SW480 (cell line): ENCODE data around the gene FOXP1.

Experiments used
- DNase-seq: peaks from one replicate; pipeline ENCODE4 v3.0.0-alpha.2; 2016; ENCODE audit warnings: low spot score

Gene FOXP1

DNA sequence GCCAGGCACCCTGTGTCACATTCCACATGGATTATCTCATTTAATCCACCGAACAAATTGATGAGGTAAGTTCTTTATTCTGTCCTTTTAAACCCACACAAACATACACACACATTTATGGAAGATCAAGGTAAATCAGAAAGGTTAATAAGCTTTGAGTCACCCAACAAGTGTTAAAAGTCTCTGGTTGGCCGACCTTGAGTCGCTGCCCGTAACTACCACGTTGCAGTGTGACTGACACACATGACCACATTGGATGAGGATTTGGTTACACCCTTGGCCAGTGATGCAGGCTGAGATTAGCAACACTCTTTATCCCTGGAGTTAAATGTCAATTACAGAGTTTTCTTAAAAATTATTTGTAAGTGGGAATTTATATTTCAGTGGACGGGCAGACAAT is 19.2 kb downstream of the FOXP1 start:
- no peak for DNase-seq

DNA sequence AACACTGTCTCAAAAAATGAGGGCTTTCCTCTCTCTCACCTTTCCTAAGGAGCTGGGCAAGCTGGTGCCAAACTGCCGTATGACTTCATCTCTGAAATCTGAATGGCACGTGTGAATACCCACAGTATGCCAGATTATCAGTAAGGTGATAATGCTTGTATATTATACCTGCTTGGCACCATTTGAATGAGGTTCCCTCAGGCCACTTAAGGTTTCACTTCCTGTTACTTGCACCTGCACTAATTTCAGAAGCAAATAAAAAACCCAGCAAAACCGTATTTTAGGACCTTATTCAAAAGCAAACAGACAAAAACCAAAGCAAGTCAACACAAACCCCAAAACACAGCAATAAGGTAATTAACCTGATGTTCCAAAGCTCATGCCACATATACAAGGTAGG is 19.7 kb downstream of the FOXP1 start:
- no peak for DNase-seq

DNA sequence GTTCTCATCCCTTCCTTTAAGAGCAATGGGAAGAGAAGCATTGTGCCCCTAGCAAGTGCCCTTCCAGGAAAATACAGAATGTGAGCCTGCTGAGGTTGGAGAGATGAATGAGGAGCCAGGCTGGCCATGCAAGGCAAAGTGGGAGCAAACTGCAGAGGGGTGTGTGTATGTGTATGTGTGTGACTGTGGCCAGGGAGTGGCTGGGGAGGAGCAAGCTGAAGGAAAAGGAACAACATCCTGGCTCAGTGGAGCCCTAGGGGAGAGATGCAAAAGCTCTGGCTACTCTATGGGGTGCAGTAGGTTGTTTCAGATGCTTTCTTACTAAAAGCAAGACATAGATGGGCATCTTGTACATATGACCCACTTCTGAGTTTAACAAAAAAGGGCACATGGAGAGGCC is 20.6 kb downstream of the FOXP1 start:
- DNase-seq, result no peak

DNA sequence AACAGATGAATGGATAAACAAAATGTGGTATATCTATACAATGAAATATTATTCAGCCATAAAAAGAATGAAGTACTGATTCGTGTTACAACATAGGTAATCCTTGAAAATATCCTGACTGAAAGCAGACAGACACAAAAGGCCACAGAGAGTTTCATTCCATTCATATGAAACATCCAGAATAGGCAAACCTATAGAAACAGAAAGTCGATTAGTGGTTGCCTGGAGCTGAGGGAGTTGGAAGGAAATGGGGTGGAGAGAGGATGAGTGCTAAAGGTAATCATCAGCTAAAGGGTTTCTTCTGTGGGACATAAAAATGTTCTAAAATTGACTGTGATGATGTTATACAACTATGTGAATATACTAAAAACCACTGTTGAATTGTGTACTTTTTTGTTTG is 22.9 kb downstream of the FOXP1 start:
- no peak for DNase-seq

DNA sequence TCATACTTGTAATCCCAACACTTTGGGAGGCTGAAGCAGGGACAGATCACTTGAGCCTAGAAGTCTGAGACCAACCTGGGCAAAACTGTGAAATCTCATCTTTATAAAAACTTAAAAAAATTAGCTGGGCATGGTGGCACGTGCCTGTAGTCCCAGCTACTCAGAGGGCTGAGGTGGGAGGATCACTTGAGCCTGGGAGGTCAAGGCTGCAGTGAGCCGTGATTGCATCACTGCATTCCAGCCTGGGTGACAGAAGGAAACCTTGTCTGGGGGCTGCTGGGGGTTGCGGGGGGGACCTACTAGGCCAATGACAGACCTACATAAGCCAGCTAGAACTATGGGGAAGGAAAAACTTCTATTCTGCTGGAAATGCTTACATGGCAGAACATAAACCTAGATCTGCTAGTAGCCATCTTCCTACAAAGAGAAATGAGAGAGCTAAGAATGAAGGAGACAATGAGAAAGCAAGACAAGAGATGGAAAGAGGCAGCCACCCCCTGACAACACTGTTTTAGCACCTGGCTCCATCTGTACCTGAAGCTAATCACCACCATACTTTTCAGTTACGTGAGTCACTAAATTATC is 23.9 kb downstream of the FOXP1 start:
- DNase-seq, result no peak

DNA sequence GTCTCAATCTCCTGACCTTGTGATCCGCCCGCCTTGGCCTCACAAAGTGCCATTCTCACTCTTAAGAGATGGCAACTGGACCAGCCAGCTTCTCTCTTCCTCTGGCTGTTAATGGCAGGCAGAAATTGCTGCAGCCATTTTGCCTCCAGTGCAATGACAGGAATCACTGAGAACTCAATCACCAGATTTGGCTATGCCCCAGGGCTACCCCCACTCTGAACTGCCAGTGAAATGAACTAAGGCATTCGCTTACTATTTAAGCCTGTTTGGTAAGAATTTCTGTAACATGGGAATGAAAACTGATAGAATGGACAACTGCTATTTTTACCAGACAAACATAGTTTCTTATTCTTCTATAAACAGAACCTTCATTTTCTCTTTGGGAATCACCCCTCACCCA is 24.5 kb downstream of the FOXP1 start:
- no peak for DNase-seq

DNA sequence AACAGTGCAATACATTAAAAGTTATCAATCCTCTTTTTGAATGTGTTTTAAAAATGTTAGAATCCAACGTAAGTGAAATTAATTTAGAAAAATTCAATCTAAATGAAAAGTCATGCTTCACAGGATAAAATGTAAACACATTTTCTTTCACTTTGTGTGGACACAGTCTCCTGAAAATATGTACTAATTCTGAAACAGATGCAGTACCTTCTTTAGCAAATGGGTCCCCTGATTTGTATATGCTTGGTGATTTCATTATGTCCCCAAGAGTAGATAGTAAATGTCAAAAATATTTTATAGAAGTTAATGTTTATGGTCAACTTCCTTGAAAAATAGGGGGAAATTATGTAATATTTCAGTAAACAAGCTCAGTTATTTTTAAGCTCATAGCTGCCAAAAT is 28.9 kb downstream of the FOXP1 start:
- no peak for DNase-seq

DNA sequence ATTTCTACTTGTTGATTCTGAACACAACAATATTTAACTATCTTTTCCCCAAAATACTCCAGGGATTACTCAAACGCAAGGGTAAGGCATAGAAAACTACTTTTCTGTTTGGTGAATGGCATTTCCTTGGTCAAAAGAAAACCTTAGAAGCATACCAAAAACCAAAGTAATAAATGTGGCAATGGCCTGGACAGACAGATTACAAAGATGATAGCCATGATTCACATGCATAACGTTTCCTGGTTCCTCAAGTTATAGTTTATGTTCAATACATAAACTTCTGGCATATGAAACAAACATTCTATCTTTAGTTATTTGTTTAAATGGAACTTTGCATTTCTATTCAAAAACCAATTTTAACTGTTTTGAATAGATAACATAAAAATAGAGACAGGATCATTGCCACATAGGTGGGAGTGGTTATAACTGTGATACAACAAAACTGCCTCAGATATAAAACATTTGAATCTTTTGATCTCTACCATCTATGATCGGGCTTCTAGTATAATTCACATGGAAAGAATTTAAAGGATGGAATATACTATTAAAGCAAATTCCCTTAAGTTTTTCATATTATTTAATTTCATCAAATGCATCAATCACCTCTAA is 32.1 kb downstream of the FOXP1 start:
- DNase-seq, result no peak

DNA sequence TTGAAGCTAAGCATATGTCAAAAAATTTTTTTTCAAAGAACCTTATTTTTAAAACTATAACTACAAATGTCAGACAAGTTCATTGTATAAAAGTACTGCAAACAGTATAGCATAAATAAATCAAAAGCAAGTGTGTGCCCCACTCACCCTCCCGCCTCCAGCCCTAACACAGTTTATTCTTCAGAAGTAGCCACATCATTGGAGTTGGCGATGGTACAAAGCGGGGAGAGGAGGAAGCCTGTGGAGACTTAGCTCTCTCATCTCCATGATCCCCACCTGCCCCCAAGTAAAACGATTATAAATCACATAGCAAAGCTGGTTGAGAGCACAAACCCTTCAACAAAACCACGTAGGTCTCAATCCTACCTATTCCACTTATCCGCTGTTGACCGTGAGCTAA is 33.6 kb downstream of the FOXP1 start:
- no peak for DNase-seq

DNA sequence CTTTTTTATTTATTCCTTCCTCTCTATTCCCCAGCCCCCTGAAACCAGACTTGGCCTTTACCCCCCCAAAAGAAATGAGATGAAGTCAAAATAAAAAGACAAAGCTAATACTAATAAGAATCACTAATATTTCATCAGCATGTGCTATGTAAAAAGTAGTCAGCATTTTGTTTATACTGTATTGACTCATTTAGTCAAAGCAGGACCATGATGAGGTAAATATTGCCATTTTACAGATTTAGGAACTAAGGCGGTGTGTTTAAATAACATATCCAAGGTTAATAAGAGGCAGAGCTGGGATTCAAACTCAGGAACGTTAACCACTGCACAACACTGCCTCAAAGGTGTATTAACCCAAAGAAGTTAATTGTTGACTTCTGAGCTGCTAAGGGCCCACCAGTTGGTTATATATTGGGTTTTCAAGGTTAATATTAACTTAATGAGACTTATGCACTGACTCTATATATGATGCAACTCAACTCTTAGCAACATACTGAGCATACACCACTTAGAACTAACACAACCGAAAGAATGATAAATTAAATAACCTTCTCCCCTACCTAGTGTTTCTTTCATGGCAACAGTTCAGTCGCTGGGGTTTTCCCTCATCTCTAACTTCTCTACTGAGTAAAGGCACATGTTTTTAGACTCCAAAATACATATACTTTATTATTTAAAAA is 34.7 kb downstream of the FOXP1 start:
- DNase-seq, result no peak

DNA sequence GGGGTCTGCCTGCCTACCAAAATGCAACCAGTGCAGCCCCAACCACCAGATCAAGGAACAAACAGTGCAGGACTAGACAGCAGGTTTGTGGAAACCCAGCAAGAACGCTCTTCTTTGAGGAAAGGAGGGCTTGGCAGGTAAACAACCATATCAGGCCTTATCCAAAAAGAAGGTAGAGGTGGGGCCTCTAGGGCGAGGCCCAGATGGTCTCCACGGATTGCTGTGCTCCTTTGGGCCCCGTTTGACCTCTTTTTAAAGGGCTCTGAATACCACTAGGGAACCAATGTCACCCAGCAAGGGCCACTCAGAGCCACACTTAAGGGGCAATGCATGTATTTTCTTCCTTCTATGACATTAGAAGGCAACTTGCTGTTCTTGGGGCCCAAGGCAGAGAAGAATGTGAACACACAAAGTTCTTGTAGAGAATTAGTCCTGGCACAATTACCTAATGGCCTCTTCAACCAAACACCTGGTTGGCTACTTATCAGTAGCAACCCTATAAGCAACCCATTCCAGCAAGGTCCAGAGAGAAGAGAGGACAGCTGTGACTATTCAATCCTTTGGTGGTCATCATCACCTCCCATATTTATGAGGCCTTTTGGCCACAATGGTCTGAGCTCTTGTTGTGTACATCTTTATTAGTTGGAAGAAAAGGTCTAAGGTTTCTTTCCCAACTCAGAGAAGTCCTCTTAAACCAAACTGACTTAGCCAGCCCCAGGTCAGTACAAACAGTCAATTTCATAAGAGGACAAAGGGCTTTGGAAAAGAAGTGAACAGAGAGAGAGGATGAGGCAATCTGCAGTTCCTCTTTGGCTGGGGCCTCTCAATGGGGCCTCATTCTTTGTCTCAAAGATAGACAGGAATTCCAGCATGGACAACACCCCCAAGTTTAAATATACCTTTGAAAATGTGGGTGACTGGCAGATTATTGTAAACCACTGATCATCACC is 36.0 kb downstream of the FOXP1 start:
- DNase-seq, result no peak

DNA sequence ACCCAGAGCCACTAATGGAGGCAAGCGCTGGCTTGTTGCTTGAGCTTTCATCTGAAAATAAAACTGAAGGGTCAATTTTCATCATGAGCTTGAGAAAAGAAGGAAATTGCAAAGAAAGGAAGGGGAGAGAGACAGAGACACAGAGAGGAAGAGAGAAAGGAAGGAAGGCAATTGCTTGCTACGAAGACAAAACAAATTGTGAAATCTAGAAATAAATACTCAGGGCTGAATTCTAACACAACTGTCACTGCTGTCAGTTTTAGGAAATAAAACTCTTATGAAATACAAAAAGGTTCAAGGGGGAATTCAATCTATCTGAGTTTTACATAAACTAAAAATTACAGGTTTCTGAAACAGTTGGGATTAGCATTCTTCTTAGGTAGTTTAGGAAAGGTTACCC is 36.7 kb downstream of the FOXP1 start:
- no peak for DNase-seq

DNA sequence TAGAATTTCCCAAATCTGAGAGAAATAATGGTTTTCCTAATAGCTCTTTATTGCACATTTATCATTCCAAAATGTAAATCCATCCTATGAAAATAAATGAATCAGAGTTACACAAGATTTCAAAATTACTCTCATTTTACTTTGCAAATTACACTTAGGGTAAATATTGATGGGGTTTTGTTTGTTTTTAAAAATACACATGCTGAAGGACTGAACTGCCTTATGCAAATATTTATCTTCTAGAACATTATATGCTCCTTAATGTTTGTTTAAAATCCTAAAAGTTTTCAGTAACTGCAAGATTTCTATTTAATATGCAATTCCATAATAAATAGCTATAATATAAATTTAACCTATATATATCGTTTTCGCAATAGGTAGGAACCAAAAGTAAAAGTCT is 38.2 kb downstream of the FOXP1 start:
- DNase-seq, result no peak

DNA sequence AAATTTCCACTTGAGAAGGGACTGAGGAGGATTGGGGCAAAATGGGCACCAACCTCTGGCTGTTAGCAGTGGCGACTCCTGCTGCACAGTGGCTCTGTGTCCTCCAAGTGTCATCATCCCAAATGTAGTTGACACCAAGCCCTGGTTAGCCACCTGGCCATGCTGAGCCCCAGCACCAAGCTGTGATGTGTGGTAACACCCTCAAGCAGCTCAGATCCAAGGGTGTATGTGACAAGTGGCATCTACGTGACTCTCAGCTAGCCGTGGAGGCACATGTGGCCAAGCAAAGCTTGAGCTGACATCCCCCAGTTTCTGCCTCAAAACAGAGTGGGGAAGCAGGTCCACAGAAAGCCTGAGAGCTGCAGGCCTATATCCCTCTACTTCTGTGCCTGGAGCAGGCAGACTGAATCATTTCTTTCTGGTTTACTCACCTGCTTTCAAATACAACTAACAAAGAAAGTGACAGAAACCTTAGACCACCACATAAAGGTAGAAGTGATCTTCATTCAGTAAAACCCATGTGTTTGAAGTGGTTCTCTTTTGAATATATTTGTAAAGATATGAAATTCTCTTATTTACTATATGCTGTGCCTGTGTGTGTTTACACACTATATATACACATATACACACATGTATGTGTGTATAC is 40.0 kb downstream of the FOXP1 start:
- no peak for DNase-seq

DNA sequence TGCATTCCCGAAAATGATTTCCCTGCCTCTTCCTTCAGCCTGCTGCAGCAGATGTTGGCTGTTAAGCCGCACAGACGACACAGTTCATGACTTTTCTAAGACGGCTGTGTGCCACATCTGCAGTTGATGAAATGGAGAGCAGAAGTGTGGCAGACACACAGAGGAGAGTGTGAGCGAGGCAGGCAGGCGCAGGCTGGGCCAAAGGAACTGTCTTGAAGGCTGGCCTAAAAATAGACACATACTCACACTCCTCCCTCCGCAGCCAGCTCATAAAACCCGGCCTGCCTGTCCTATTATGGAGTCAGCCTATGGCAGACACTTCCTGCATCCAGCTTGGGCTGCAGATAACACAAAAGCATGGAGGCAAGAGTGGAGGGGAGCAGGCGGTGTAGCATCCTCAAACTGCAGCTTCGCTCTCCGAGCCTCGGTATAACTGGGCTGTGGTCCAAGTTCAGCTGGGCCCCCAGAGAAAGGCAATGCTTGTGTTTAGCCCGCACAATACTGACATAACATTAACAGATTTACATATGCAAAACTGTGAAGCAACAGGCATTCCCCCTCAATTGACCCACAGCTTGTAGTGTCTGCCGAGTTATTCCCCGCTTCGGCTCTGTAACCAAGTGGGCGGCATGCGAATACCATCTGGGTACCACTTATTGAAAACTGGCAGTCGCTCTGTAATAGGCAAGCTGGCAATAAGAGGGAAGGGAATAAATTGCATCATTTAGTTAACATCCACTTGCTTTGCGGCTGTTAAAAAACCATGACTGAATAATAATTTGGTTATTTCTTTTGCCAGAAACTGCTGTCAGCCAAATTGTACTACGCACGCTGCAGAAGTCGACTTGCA is 40.8 kb downstream of the FOXP1 start:
- DNase-seq, result no peak

DNA sequence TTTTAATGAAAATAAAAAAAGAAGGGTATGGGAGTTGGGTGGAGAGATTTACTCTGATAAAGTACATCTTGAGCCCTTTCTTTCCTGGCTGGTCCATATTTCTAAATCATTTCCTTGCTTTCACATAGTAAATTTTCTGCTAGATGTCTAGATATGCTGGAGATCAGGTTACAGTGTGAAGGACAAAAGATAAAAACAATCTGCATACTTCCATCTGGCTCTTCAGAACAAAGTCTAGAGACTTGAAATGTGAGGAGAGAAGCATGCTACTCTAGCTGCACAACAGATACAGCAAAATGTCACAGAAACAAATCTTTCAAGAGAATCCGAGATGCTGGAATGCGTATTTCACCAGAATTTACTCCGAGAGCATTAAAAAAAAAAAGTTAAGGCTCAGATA is 42.2 kb downstream of the FOXP1 start:
- DNase-seq, result no peak

DNA sequence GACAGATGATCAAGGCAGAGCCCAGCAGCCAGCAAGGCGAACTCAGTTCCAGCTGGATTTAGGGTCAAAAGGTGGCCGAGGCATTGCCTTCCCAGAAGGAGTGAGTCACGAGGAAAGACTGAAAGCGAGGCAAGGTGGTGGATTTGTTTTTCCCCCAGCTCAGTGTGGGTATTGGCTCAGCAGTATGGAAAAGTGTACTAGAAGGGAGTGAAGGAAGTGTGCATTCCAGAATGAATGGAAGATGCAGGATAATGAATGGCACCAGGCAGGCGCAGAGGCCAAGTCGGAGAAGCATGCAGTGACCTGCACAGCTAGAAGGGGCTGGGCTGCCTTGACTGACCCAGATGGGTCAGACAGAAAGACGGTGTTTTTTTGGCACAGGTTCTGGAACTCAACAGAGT is 46.3 kb downstream of the FOXP1 start:
- no peak for DNase-seq

DNA sequence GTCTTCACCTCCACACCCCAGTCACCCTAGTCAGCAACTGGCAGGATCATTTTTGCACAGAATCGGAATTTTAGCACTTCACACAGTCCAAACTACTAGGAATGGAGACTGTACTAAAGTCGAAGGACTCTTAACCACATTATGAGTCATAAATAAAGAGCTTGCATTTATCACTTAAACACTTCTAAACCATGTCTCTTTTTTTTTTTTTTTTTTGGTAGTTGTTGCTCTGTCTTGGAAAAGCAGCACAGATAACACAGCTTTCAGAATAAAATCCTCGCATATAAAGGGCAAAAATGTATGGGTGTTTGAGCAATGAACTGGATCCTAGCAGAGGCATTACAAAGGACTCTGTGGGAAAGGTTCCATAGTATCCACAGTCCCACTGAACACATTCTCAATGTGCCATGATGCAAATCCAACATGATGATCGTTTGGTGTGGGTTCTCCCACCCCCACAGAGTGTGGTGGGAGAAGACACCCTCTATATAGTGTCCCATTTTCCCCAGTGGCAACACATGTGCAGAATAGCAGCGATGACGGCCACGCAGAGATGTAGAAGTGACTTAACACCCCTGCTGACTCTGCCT is 47.1 kb downstream of the FOXP1 start:
- no peak for DNase-seq

DNA sequence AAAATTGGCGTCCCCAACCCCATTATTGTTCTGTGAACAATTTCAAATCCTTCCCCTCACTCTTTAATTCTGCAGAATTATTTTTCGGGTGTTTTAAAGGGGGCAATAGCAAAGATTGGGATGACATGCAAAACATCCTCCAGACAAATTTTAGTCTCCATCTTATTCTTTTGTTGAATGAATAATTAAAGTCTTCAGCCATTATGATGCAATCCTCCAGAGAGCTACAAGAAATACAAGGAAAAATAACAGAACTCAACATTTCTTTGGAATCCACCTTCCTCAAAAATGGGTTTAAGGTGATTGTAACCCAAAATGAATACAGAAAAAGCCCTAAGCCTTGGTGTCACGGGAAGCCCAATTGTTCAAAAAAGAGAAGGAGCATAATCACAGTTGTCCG is 49.9 kb downstream of the FOXP1 start:
- no peak for DNase-seq

DNA sequence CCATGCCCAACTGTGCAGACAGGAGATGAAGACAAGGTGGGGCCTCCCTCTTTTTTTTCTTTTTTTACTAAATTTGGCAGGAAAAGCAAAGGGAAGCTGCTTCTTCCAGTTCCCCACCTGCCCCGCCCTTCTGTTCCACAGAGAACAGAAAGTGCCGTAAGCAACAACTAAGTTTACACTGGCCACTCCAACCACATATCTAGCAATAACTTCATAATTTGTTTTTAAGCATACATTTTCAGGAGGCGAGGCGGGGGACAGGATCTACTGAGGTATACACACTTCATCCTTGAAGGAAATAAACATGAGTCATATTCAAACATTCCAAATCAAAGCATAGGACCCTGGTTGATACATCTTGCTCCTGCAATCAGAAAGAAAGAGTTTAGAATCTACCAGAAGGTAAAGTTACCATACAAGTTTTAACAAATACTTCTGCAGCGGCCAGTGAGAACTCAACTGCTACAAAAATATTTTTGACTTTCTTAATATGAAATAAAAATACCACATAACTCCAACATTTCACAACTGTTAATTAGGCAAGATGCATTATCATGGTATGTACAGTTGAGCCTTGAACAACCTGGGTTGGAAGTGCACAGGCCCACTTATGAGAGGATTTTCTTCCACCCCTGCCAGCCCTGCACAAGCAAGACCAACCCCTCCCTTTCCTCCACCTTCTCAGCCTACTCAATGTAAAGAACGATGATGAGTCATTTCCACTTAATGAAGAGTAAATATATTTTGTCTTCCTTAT is 50.7 kb downstream of the FOXP1 start:
- no peak for DNase-seq
